GM18499 (cell line): ENCODE data around the gene MAN1A2.
"Not testable (repeated sequence)": the region's sequence is repeated elsewhere in the genome, so short reads cannot be mapped to it uniquely, and the experiment has no call there.

Source experiments
- ATAC-seq: cut with Tn5 transposase; IDR thresholded peaks from one replicate; pipeline ENCODE4 v1.9.1; 2021; ENCODE audit warnings: moderate number of reproducible peaks; ENCODE audit not compliant: insufficient read depth, unreplicated experiment

MAN1A2 gene

GRCh38 chr1:117475495-117475894, 108.2 kb downstream of the MAN1A2 start:
- not testable (repeated sequence) for ATAC-seq

- no peak for ATAC-seq
These were observed 111.8 kb downstream of the MAN1A2 start for GRCh38 chr1:117479086-117479485.

DNA sequence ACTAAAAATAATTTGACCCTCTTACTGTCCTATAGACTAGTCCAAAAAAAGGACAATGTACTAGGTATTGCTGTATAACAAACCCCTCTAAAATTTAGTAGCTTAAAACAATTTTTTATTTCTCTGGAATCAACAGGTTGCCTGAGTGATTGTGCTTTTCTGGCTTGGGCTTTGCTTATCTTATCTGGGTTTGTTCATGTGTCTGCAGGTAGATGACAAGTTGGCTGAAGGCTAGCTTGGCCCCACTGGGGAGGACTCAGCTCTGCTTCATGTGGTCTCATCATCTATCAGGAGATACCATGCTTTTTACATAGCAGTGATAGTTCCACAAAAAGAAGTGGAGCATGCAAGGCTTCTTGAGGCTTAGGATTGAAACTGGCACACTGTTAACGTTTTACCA, 114.2 kb downstream of the MAN1A2 start:
- no peak for ATAC-seq

DNA sequence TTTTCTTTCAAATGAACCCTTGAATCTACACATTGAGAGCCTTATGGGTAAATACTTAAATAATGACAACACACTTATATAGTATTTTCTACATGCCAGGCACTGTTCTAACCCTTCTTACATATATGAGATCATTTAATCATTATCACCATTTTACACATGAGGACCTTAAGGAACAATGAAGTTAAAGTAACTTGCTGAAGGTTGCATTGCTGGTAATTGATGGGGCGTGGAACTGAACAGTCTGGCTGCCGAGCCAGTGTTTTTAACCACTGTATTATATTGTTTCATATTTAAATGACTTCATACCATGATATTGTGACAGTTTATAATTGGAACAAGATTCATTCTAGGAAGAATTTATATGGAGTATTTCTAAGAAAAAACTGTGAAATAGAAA, 126.7 kb downstream of the MAN1A2 start:
- ATAC-seq: no peak

GRCh38 chr1:117495068-117495467, 127.8 kb downstream of the MAN1A2 start:
- no peak for ATAC-seq

GRCh38 chr1:117499071-117499470, 131.8 kb downstream of the MAN1A2 start:
- no peak for ATAC-seq

GRCh38 chr1:117500584-117500983, 133.3 kb downstream of the MAN1A2 start:
- no peak for ATAC-seq

- no peak for ATAC-seq
These were observed 134.0 kb downstream of the MAN1A2 start for GRCh38 chr1:117501281-117501680.

DNA sequence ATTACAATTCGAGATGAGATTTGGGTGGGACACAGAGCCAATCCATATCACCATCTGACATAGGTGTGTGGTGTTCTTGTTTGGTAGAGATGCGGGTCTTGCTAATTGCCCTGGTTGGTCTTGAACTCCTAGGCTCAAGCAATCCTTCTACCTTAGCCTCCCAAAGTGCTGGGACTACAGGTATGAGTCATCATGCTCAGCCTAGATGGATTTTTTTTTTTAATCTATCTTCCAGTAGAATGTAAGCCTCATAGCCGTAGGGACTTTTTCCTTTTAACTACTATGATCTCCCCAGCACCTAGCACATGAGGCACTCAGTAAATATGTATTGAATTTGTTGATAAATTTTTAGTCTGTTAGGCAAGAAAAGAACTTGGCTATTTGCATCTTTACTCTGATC, 144.0 kb downstream of the MAN1A2 start:
- ATAC-seq: no peak

- no peak for ATAC-seq
These were observed 145.6 kb downstream of the MAN1A2 start for GRCh38 chr1:117512728-117513321.

GRCh38 chr1:117523111-117523510, 155.9 kb downstream of the MAN1A2 start:
- no peak for ATAC-seq

DNA sequence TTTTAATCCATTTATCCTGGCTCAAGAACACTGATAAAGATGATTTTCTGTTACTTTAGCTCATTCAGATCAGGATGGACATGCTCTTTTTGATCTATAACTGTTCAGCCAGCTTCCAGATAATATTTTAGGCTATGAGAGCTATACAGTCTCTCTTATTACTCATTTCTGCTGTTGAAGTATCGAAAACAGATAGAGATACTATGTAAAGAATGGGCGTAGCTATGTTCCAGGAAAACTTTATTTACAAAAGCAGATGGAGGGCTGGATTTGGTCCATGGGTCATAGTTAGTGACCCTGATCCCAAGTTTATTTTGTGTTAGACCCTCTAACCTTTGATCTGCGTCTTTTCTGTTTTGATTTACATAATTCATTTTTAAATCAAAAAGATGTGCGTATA, 159.8 kb downstream of the MAN1A2 start:
- ATAC-seq: no peak

DNA sequence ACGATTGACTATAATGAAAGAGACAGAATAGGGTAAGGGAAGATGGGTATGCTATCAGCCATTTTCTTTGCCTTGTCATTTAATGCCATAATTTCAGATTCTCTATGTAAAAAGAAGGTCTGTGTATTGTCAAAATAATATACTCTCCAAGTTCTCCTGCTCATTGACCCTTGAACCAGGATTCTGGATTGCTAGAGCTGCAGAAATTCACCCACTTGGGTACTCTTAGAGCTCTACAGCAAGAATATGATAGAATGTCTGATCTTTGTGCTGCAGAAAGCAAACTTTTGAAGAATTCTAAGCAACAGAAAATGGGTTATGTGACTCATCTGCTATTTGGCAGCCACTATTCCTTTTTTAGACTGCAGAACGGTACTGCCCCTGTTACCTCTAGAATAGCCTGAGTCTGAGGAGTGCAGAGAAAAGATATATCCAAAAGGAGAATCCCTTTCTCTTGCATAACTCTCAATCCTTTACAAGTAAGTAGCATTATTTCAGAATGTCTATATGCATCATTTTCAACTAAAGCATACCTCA, 160.4 kb downstream of the MAN1A2 start:
- ATAC-seq: no peak

DNA sequence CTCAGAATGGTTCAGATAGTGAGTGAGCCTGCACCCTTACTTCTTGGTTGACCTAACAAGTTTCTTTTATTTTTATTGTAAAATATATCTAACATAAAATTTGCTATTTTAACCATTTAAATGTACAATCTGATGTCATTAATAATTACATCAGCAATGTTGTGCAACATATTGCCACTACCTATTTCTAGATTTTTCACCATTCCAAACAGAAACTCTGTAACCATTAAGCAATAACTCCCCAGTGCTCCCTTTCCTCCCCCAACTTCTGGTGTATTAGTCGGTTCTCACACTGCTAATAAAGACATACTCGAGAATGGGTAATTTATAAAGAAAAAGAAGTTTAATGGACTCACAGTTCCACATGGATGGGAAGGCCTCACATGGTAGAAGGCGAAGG, 162.4 kb downstream of the MAN1A2 start:
- ATAC-seq: no peak

- ATAC-seq: no peak
These were observed 164.0 kb downstream of the MAN1A2 start for GRCh38 chr1:117531222-117531621.

GRCh38 chr1:117534995-117535467, 167.8 kb downstream of the MAN1A2 start:
- peak; percentile 74 for ATAC-seq

DNA sequence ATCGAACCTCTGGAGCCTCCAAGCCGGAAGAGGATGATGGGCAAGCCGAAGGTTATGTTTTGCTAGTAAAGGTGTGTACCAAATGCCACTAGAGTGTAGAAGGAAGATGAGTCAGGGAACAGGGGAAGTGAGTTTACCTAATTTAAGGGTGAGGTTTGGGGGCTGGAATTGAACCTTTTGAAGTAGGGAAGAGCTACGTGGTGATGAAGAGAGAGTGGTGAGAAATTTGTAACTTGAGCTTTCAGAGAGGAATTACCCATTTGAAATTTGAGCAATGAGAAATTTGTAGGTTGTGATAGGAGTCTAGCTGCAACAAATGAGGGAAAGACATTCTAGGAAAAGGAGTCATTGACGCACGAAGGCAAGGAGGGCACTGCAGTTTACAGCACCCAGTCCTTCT, 168.6 kb downstream of the MAN1A2 start:
- no peak for ATAC-seq

DNA sequence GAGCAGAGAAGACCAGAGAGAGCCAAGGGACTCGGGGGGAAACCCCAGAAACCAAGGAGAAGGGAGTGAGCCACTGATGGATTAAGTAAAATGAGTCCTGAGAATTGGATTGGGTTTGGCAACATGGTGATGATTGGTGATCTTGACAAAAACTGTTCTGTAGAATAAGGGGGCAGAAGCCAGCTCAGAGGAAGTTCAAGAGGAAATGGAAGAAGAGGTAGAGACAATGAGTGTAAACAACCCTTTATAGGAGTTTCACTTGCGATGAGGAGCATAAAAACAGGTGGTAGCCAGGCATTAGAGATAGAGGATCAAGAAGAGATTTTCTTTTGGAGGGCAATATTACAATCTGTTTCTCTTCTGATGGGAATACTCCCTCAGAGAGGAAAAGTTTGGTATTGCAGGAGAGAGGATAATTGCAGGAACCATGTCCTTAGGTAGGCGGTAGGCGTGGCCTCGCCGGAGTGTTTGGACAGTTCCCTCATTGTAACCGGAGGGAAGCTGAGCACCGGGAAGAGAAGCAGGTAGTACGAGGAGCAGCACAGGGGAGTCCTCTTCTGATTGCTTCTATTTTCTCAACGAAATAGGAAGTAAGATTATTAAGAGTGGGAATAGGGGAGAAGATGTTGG, 170.2 kb downstream of the MAN1A2 start:
- ATAC-seq: no peak

DNA sequence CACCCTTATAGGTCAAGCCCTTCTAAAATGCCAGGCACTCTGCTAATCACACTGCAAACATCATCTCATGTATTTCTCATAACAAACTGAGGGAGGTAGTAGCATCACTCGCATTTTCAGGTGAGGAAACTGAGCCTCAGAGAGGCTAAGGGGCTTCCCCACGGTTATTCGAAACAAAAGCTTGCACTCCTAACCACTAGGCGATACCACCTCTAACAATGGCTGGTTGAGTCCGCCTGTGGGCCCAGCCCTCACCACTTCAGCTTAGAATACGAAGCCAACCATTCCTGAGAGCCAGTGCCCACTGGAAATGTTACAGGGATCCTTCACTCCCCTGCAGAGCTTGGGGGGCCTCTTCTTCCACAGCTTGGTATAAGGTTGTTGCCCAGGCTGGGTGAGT, 173.3 kb downstream of the MAN1A2 start:
- no peak for ATAC-seq

DNA sequence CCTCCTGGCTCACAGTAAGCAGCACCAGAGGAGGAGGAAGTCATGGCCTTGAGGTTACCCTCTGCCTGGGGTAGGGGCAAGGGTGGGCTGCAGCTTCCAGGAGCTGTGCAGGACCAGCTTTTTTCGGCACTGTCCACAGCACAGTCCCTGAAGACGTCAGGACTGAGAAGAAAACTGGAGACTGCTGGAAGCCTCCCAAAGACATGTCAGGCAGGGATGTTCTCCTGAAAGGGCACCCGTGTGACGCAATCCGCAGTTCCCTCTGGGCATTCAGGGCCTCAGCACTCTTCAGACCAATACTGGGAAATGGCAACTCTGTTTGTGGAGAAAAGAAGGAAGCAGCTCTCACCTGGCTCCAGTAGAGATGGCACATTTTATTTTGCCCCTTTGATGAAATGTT, 173.8 kb downstream of the MAN1A2 start:
- ATAC-seq: no peak

DNA sequence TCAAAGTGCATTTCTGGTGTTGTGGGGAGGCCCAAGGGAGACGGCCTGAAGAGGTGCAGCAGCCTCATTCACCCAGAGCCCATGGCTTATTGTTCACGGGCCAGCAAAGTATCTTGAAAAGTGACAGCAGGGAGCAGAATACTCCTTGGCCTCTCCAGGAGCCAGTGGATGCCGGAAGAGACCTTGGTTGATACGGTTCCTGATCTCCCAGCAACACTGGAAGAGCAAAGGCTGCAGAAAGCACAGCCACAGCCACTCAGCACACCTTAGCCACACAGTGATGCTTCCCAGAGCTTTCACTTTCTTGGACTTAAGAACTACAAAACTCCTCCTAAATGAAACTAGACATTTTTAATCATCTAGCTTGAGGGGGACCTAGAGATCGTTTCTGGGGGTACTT, 174.3 kb downstream of the MAN1A2 start:
- ATAC-seq: no peak

DNA sequence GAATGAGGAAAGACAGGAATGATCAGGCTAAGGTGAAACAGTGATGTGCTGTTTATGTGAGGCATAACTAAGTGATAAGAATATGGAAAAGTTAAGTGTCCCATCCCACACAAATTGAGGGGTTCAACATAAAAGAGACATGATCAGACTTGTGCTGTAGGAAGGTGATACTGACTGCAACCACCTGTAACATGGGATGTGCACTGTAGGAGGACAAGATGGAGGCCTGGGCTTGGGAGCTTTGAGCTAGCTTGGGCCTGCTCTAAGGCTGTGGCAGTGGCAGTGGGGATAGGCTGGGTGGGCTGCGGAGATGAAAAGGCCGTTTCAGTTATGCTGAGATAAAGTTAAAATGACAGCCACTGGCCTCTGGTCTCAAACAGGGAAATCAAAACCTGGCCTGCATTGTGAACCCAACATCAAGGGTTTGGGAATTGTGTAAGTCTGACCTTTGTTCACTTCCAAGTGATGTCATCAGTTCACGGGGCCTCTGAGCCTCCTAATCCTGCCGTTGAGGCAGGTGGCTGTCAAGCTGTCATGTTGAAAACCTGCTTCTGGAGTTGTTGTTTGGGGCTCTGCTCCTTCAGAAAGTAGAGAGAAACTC, 177.4 kb downstream of the MAN1A2 start:
- no peak for ATAC-seq
